Epithelial cell of esophagus (primary cell): ENCODE data around the gene AQP11.
"Not testable (repeated sequence)": the region's sequence is repeated elsewhere in the genome, so short reads cannot be mapped to it uniquely, and the experiment has no call there.

Experiments used
- DNase-seq: peaks from one replicate; pipeline ENCODE4 v3.0.0; 2010; ENCODE audit warnings: low read depth
- H3K4me3 ChIP-seq: 2 replicates; pipeline ENCODE4 v1.5.1; 2011; ENCODE audit warnings: mild to moderate bottlenecking, low read length, control low read depth
- TF ChIP-seq, protein P1 (sequence below): IDR thresholded peaks from 2 replicates; pipeline ENCODE4 v1.5.1; 2011; ENCODE audit warnings: low read depth, mild to moderate bottlenecking, low read length, control low read depth, inconsistent platforms; ENCODE audit not compliant: insufficient read depth; ENCODE audit errors: missing control alignments

AQP11 gene

DNA sequence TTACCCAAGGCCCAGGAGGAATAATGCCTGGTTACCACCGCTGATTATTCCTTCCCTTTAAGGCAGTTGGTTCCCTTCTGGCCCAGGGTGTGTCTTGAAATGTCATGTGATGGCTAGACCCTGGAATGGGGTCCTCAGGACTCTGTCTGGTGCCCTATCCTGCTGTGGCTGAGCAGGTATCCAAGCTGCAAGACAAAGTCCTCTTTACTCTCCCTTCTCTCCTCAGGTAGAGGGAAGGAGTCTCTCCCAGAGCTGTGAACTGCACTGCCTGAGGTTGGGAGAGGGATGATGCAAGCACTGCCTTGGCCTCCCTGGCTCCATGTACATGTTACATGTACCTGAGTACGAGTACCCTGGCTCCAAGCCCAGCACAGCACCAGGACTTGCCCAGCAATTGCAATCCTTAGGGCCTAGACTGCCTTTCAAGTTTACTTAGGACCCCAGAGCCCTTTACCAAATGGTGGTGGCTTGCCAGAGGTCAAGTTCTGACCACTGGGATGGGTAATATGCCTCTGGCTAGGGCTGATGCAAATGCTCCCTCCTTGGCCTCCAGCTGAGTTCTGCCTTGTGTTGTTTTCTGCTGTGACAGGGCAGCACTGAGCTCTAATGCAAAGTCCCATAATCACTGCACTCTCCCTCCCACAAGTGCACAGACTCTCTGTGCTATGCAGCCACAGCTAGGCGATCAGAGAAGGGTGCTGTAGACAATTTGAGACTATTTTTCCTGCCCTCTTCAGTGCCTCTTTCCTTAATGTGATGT is 20.7 kb upstream of the AQP11 start:
- DNase-seq: no peak
- TF ChIP-seq, protein P1, sequence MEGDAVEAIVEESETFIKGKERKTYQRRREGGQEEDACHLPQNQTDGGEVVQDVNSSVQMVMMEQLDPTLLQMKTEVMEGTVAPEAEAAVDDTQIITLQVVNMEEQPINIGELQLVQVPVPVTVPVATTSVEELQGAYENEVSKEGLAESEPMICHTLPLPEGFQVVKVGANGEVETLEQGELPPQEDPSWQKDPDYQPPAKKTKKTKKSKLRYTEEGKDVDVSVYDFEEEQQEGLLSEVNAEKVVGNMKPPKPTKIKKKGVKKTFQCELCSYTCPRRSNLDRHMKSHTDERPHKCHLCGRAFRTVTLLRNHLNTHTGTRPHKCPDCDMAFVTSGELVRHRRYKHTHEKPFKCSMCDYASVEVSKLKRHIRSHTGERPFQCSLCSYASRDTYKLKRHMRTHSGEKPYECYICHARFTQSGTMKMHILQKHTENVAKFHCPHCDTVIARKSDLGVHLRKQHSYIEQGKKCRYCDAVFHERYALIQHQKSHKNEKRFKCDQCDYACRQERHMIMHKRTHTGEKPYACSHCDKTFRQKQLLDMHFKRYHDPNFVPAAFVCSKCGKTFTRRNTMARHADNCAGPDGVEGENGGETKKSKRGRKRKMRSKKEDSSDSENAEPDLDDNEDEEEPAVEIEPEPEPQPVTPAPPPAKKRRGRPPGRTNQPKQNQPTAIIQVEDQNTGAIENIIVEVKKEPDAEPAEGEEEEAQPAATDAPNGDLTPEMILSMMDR: no peak
- H3K4me3 ChIP-seq: no peak overlapping the region

DNA sequence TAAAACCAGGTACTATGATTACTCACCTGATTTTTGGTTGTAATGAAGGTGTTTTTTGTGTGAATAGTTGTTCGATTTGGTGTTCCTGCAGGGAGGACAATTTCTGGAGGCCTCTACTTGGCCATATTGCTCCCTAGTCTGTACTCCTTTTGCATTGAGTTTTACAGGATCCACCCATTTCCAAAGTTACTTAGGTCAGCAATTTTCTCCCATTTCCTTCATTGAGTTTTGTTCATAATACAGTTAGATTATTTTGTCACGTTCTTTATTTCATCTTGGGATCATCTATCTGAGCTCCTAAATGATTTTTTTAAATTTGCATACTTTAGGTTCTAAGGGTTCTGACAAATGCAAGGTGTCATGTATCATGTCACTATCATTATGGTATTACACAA is 20.1 kb upstream of the AQP11 start:
- DNase-seq: no peak
- no peak overlapping the region for H3K4me3 ChIP-seq
- TF ChIP-seq, protein P1: no peak

DNA sequence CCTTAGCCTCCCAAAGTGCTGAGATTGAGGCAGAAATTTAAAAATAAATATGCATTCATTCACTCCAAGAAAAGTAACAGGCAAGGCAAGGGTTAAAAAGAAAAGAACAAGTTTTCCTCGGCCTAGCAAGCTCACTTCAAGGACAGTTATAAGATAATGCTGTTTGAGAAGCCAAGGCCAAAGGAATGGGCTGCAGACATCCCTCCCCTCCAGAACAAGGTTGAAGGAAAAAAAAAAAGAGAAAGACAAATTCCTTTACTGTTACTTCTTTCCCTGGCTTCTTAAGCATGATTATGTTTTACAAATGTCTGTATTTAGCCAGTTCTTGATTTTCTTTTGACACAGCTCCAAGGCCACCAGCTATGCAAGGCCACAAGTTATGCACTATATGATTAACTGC is 18.9 kb upstream of the AQP11 start:
- not testable (repeated sequence) for DNase-seq, H3K4me3 ChIP-seq

DNA sequence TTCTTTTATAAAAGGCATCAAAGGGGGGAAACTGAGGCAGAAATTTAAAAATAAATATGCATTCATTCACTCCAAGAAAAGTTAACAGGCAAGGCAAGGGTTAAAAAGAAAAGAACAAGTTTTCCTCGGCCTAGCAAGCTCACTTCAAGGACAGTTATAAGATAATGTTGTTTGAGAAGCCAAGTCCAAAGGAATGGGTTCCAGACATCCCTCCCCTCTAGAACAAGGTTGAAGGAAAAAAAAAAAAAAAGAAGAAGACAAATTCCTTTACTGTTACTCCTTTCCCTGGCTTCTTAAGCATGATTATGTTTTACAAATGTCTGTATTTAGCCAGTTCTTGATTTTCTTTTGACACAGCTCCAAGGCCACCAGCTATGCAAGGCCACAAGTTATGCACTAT is 14.3 kb upstream of the AQP11 start:
- not testable (repeated sequence) for H3K4me3 ChIP-seq, DNase-seq

DNA sequence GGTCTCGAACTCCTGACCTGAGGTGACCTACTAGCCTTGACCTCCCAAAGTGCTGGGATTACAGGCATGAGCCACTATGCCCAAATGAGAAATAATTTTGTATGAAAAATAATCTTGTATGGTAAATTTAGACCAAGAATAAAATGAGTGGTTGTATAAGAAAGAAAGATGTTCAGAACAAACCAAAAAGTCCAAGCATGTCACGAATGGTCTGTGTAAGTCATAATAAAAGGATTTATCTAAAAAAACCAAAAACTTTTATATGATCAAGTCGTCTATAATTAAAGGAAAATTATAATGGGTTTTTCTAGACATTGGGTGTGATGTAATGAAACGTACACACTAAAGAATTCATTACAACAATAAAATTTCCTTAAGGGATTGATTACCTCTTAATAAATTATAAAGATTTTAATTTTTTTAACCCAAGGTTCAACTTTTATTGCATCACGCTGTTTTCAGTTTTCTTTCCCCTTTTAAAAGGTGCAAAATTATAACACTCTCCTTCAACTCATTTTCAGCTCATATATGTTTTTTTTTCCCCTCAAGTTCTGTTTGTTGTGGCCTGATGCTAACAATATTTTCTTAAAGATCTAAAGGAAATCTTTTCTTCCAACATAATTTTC is 8.9 kb upstream of the AQP11 start:
- TF ChIP-seq, protein P1: no peak
- H3K4me3 ChIP-seq: no peak overlapping the region
- no peak for DNase-seq

DNA sequence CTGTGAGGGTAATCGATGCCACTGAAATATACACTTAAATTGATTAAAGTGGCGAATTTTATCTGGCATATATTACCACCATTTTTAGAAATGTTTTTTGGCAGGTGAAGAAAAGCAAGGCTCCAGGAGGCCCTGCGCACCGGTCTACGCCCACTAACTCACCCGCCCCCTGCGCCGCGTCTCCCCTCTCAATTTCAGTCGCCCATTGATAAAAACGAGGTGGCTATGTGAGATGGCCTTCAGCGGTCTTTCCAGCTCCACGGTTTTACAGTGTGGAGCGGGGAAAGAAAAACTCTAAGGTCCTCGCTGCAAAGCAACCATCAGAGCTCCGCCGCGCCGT is 602 bp upstream of the AQP11 start:
- no peak for DNase-seq
- TF ChIP-seq, protein P1: no peak
- H3K4me3 ChIP-seq: peak overlapping the region; percentile 50

DNA sequence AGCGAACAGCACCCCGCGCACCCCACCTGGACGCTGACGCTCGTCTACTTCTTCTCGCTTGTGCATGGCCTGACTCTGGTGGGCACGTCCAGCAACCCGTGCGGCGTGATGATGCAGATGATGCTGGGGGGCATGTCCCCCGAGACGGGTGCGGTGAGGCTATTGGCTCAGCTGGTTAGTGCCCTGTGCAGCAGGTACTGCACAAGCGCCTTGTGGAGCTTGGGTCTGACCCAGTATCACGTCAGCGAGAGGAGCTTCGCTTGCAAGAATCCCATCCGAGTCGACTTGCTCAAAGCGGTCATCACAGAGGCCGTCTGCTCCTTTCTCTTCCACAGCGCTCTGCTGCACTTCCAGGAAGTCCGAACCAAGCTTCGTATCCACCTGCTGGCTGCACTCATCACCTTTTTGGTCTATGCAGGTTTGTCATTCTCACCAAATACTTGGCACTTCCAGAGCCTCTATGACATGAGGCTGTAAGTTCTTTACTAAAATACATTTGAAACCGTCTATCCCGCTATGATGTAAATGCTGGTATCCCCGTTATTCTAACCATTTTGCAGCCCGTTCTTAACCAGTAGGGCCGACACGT is 535 bp downstream of the AQP11 start:
- TF ChIP-seq, protein P1: no peak
- DNase-seq: peak; percentile 37
- peak overlapping the region; percentile 50 for H3K4me3 ChIP-seq

DNA sequence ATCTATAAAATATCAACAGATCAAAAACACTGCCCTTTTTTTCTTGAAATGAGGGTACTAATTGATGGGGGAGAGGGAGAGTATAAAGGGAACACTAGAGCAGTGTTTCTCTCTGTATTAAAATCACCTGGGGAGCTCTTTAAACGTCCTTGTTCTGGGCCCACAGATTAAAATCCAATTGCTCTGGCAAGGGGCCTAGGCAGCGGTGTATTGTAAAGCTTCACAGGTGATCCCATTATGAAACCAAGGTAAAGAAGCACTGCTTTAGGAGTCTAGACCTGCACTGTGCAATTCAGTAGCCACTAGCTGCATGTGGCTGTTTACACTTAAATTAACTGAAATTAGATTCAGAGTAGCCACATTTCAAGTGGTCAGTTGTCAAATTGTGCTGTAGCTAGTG is 3.0 kb downstream of the AQP11 start:
- TF ChIP-seq, protein P1: no peak
- DNase-seq: no peak

More for the DNA sequence above, 3.0 kb downstream of the AQP11 start:
- H3K4me3 ChIP-seq: no peak overlapping the region
